ENCODE results near the gene TUB.

DNA sequence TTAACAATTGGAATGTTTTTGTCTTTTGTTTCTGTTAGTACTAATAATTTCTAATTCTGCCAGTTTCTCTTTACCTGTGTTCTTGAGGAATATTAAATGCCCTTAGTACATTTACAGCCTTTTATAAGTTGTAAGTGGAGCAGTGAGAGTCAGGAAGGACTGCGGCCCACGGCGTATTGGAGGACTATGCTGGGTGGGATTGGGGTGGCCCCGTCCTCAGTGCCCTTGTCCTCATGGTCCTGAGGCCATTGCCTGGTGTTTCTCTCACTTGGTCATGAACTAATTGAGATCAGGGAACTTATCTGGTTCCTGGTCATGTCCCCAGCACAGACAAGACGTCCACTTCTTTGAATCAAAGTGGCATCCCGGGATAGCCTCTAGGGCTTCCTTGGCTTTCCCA lies 3.3 kb downstream of the TUB start:
- TF ChIP-seq TAF1 (IDR thresholded peaks at IDR 0.05; ENCODE audit: borderline replicate concordance, insufficient read depth, low read length) (no peak), POLR2AphosphoS5 (IDR thresholded peaks at IDR 0.05; ENCODE audit: low read depth, low read length) (no peak), SIN3A (IDR thresholded peaks at IDR 0.05; ENCODE audit: borderline replicate concordance, insufficient read depth, low read length) (no peak)

Data from PFSK-1 (cell line).